ENCODE data around the gene NPIPB2.

DNA sequence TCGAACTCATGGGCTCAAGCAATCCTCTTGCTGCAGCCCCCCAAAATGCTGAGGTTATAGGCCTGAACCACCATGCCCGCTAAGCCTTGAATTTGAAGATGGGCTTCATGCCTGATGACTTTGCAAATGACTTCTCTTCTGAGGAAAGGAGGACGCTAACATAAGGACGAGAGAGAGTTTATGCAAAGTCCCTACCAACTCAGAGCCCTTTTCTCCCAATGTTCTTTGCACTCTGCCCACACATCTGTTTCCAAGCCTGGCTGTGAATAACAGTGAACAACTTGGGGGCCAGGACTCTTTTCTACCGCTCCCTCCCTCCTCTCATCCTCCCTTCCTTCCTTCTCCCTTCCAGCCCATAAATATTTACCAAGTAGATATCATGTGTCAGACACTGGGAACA, 8.5 kb upstream of the NPIPB2 start:
- TF ChIP-seq, protein P1, sequence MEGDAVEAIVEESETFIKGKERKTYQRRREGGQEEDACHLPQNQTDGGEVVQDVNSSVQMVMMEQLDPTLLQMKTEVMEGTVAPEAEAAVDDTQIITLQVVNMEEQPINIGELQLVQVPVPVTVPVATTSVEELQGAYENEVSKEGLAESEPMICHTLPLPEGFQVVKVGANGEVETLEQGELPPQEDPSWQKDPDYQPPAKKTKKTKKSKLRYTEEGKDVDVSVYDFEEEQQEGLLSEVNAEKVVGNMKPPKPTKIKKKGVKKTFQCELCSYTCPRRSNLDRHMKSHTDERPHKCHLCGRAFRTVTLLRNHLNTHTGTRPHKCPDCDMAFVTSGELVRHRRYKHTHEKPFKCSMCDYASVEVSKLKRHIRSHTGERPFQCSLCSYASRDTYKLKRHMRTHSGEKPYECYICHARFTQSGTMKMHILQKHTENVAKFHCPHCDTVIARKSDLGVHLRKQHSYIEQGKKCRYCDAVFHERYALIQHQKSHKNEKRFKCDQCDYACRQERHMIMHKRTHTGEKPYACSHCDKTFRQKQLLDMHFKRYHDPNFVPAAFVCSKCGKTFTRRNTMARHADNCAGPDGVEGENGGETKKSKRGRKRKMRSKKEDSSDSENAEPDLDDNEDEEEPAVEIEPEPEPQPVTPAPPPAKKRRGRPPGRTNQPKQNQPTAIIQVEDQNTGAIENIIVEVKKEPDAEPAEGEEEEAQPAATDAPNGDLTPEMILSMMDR (IDR thresholded peaks at IDR 0.05) = no peak
- TF ChIP-seq EZH2 (IDR thresholded peaks at IDR 0.05; ENCODE audit: borderline replicate concordance, insufficient read depth, low read depth, low read length, poor library complexity, severe bottlenecking) = no peak
